ENCODE results near the gene RNF10.

RNF10 gene

DNA sequence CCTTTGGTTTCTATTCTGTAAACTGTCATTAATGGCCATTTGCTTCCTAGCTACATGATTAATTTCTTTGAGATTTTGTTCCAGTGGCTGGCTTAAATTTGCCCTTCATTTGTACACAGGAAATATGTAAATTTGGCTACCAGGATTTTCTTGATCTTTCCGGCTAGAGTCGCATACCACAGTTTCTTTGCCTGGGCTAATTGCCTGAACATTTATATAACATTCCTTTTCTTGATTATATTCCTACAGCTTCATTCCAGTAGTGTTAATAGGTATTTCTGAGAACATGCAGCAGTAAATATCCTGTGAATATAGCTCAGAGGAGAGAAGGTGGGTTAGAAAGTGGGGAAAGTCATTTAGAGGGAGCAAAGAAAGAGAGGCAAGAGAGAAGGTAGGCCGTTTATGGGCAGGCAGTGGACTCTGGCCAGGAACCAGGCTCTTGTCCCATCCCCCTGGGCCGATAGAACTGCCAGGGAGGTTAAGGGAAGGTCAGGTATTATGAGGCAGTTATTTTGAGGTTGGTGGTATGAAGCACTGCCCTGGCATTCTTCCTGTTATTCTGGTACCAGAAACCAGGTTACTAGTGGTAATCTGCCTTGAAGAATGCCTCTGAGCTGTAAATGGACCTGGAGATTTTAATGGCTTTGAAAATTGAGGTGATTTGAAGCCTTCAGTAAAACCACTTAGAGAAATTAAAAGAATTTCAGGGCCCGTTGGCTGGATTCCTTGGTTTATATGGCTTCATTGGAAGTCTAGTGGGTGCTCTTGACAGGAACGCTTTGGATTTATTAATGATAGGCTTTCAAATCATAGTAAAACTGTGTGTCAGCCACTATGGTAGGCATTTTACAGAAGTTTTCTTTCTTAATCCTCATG lies 4.4 kb downstream of the RNF10 start:
- TF ChIP-seq, protein P1, sequence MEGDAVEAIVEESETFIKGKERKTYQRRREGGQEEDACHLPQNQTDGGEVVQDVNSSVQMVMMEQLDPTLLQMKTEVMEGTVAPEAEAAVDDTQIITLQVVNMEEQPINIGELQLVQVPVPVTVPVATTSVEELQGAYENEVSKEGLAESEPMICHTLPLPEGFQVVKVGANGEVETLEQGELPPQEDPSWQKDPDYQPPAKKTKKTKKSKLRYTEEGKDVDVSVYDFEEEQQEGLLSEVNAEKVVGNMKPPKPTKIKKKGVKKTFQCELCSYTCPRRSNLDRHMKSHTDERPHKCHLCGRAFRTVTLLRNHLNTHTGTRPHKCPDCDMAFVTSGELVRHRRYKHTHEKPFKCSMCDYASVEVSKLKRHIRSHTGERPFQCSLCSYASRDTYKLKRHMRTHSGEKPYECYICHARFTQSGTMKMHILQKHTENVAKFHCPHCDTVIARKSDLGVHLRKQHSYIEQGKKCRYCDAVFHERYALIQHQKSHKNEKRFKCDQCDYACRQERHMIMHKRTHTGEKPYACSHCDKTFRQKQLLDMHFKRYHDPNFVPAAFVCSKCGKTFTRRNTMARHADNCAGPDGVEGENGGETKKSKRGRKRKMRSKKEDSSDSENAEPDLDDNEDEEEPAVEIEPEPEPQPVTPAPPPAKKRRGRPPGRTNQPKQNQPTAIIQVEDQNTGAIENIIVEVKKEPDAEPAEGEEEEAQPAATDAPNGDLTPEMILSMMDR (IDR thresholded peaks at IDR 0.05; ENCODE audit: low read depth, low read length), result no peak
- peak overlapping the region; percentile 14; the same call in 1 of the 2 replicates for H3K4me3 ChIP-seq (ENCODE audit: low read depth, low read length)

- no peak overlapping the region for H3K4me3 ChIP-seq (ENCODE audit: low read depth, low read length)
- TF ChIP-seq, protein P1 (IDR thresholded peaks at IDR 0.05; ENCODE audit: low read depth, low read length), result no peak
These were observed 5.1 kb downstream of the RNF10 start for GRCh38 chr12:120539303-120539702.

DNA sequence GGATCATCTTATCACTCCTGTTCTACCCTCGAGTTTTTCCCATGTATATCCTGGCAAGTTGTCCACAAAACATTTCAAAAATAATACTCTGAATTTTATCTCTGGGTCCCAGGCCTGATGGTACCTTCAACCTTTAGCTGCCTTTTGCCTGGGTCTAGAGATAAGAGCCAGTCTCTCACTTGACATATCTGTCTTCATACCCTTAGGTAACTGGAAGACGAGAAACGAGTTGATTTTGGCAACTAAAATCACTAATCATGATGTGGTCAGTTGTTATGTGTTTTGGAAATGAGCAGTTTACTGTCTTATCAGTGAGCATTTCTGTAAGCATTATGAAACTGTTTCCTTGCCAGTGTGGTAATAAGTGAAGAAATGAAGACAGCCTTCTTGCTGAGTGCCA lies 6.3 kb downstream of the RNF10 start:
- TF ChIP-seq, protein P1 (IDR thresholded peaks at IDR 0.05; ENCODE audit: low read depth, low read length), result no peak
- no peak overlapping the region for H3K4me3 ChIP-seq (ENCODE audit: low read depth, low read length)

GRCh38 chr12:120542166-120542565 lies 8.0 kb downstream of the RNF10 start:
- no peak overlapping the region for H3K4me3 ChIP-seq (ENCODE audit: low read depth, low read length)
- TF ChIP-seq, protein P1 (IDR thresholded peaks at IDR 0.05; ENCODE audit: low read depth, low read length), result no peak

DNA sequence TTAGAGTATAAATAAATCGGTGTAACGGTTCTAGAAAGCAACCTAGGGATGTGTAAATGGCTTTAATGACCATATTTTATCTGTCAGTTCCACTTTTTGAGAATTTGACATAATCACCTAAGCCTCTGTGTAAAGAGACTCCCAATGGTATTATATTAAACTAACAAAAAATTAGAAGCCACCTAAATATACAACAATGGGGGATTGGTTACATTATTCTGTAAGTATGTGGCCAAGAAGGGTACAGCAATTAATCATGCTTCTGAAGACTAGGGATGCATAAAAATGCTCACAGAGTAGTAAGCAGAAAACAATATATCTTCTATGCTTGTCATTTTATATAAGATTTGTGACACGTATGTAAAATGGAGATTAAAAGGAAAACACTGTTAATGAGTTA lies 10.5 kb downstream of the RNF10 start:
- no peak overlapping the region for H3K4me3 ChIP-seq (ENCODE audit: low read depth, low read length)
- TF ChIP-seq, protein P1 (IDR thresholded peaks at IDR 0.05; ENCODE audit: low read depth, low read length), result no peak

DNA sequence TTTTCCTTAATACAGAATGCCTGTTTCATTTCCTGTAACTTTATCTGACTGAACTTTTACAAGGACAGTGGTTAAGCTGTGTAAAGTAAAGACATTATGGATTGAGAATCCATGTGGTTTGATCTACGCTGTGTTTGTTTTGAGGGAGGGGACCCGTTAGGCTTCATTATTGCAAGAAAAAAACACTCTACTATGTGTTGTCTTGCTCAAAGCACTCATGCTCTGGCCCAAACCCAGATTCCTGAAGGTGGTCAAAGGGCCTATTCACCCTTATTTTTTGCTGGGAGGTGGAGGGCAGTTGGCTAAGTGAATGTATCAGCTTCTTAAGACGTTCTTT lies 11.9 kb downstream of the RNF10 start:
- H3K4me3 ChIP-seq (ENCODE audit: low read depth, low read length), result no peak overlapping the region
- TF ChIP-seq, protein P1 (IDR thresholded peaks at IDR 0.05; ENCODE audit: low read depth, low read length), result no peak

DNA sequence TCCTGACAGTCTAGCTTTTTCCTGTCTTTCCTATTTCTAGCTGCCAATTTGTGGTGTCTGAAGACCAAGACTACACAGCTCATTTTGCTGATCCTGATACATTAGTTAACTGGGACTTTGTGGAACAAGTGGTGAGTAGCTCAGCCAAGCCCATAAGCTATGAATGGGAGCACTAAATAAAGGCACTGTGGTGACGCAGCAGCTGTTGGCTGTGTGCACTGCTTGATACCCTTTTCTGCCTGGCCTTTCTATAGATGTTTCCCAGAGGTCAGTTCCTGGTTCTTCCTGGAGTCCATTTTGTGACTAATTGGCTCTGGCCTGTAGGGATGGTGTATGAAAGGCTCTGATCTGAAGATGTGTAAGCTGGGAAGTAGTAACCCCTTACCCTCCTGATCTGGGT lies 20.5 kb downstream of the RNF10 start:
- TF ChIP-seq, protein P1 (IDR thresholded peaks at IDR 0.05; ENCODE audit: low read depth, low read length), result no peak
- no peak overlapping the region for H3K4me3 ChIP-seq (ENCODE audit: low read depth, low read length)
